ENCODE results near the gene LMBRD1.

Gene LMBRD1

DNA sequence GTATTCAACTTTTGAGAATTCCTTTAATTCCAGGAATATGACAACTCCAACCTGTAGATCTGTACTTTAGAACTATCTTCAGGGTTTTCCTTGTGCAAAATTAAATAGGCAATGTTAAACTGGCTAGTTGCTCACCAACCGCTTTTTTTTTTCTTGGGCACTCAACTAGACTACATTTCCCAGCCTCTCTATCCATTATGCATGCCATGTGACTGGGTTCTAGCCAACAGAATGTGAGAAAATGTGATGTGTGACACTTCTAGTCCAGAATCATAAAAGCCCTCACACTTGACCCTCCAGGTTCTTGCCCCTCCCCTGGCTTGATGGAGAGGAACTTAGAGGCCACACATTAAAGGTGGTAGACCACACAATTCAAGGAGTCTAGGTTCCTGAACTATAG is 166.0 kb downstream of the LMBRD1 start:
- no peak for DNase-seq

DNA sequence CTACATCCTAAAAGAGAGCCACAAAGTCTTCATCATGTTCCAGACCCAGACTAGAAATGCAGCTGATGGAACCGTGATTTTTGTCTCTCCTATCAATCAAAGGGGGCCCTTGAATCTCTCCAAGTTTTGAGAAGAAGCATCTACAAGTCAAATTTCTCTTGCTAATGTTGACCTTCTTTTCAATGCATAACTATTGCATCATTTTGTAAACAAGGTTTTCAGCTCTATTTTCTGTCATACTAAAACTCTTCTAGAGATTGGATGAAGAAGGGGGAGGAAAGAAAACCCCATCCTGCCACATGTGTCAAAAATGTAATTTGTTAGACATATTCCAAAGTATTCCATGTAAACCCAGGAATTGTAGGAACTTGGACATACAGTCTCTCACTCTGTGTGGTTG is 169.2 kb downstream of the LMBRD1 start:
- DNase-seq = no peak

GRCh38 chr6:69624944-69625343 is 171.9 kb downstream of the LMBRD1 start:
- no peak for DNase-seq
